ENCODE data around the gene INF2.

The INF2 gene

GRCh38 chr14:104738375-104739019, 49.1 kb downstream of the INF2 start:
- no peak for TF ChIP-seq CTCF (conservative IDR thresholded peaks at IDR 0.05; ENCODE audit: control insufficient read depth, insufficient read depth, low read depth, low read length)
- DNase-seq (ENCODE audit: low read depth) = no peak
- H3K4me3 ChIP-seq (ENCODE audit: control insufficient read depth, low read depth, low read length) = no peak overlapping the region

GRCh38 chr14:104739026-104739425, 49.6 kb downstream of the INF2 start:
- no peak for TF ChIP-seq CTCF (conservative IDR thresholded peaks at IDR 0.05; ENCODE audit: control insufficient read depth, insufficient read depth, low read depth, low read length)
- no peak for DNase-seq (ENCODE audit: low read depth)
- no peak overlapping the region for H3K4me3 ChIP-seq (ENCODE audit: control insufficient read depth, low read depth, low read length)

- no peak overlapping the region for H3K4me3 ChIP-seq (ENCODE audit: control insufficient read depth, low read depth, low read length)
- DNase-seq (ENCODE audit: low read depth) = no peak
- TF ChIP-seq CTCF (conservative IDR thresholded peaks at IDR 0.05; ENCODE audit: control insufficient read depth, insufficient read depth, low read depth, low read length) = no peak
These were observed 50.4 kb downstream of the INF2 start for GRCh38 chr14:104739546-104740516.

- no peak for DNase-seq (ENCODE audit: low read depth)
- H3K4me3 ChIP-seq (ENCODE audit: control insufficient read depth, low read depth, low read length) = no peak overlapping the region
- no peak for TF ChIP-seq CTCF (conservative IDR thresholded peaks at IDR 0.05; ENCODE audit: control insufficient read depth, insufficient read depth, low read depth, low read length)
These were observed 51.8 kb downstream of the INF2 start for GRCh38 chr14:104741108-104741802.

GRCh38 chr14:104741803-104742251, 52.4 kb downstream of the INF2 start:
- no peak for TF ChIP-seq CTCF (conservative IDR thresholded peaks at IDR 0.05; ENCODE audit: control insufficient read depth, insufficient read depth, low read depth, low read length)

GRCh38 chr14:104742586-104743455, 53.4 kb downstream of the INF2 start:
- no peak for DNase-seq (ENCODE audit: low read depth)
- no peak for TF ChIP-seq CTCF (conservative IDR thresholded peaks at IDR 0.05; ENCODE audit: control insufficient read depth, insufficient read depth, low read depth, low read length)
- H3K4me3 ChIP-seq (ENCODE audit: control insufficient read depth, low read depth, low read length) = no peak overlapping the region

More at GRCh38 chr14:104741803-104742251, 52.4 kb downstream of the INF2 start:
- no peak overlapping the region for H3K4me3 ChIP-seq (ENCODE audit: control insufficient read depth, low read depth, low read length)
- no peak for DNase-seq (ENCODE audit: low read depth)

Data from fibroblast of mammary gland (primary cell).